Measurements from ENCODE around the gene GREB1. TPM values are rescaled to one million over a fixed set of nuclear protein-coding genes. Genes with fewer than 3 reads are reported as not detected.

GREB1 gene
- total RNA-seq, 1 experiment from 2014 or later = 1.3 TPM

DNA sequence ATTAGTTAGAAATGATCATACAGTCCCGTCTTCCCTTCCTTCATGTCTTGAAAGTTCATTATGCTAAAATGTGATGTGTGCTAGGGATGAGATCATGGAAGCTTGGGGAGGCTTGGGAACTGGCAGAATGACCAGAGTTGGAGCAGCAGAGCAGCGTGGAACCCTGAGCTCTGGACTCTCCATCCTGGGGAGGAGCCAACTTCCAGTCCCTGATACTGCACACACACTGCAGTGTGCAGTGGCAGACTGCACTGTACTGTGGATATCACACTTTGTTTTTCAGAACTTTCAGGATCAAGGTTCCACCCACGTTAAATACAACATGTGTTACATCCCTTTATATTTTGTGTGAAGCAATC is 27.3 kb upstream of the GREB1 start:
- no peak for TF ChIP-seq EZH2 (IDR thresholded peaks at IDR 0.05; ENCODE audit: borderline replicate concordance, low read depth, low read length, poor library complexity, severe bottlenecking)
- TF ChIP-seq, protein P1, sequence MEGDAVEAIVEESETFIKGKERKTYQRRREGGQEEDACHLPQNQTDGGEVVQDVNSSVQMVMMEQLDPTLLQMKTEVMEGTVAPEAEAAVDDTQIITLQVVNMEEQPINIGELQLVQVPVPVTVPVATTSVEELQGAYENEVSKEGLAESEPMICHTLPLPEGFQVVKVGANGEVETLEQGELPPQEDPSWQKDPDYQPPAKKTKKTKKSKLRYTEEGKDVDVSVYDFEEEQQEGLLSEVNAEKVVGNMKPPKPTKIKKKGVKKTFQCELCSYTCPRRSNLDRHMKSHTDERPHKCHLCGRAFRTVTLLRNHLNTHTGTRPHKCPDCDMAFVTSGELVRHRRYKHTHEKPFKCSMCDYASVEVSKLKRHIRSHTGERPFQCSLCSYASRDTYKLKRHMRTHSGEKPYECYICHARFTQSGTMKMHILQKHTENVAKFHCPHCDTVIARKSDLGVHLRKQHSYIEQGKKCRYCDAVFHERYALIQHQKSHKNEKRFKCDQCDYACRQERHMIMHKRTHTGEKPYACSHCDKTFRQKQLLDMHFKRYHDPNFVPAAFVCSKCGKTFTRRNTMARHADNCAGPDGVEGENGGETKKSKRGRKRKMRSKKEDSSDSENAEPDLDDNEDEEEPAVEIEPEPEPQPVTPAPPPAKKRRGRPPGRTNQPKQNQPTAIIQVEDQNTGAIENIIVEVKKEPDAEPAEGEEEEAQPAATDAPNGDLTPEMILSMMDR (conservative IDR thresholded peaks at IDR 0.05; ENCODE audit: low read depth, low read length) = no peak
- H3K36me3 ChIP-seq (ENCODE audit: insufficient read depth, low read length, poor library complexity, severe bottlenecking) = no peaks in the 10 kb centered on the region
- no peak for DNase-seq (ENCODE audit: low spot score)
- intact Hi-C loops (cut with micrococcal nuclease; ENCODE audit: unreplicated experiment) = no loop called here
- BruUV-seq (replicated peaks) = no TSS peak
- H3K4me1 ChIP-seq (ENCODE audit: insufficient read depth, low read length, poor library complexity, severe bottlenecking) = no peaks in the 10 kb centered on the region
- peaks cover 4% of the 10 kb centered on the region for H3K9me3 ChIP-seq (ENCODE audit: low read depth, low read length, poor library complexity, severe bottlenecking)
- H3K27me3 ChIP-seq (replicated peaks; ENCODE audit: insufficient read depth, low read depth, low read length, poor library complexity) = no peaks in the 10 kb centered on the region
- H3K4me3 ChIP-seq (ENCODE audit: low read depth, low read length, poor library complexity, severe bottlenecking) = no peak overlapping the region
- H3K27ac ChIP-seq (ENCODE audit: low read depth, low read length, poor library complexity, severe bottlenecking) = no peak overlapping the region
- POLR2A ChIA-PET (ENCODE audit: low non-redundant PET) = no interaction called here
- CTCF ChIA-PET = no interaction called here

DNA sequence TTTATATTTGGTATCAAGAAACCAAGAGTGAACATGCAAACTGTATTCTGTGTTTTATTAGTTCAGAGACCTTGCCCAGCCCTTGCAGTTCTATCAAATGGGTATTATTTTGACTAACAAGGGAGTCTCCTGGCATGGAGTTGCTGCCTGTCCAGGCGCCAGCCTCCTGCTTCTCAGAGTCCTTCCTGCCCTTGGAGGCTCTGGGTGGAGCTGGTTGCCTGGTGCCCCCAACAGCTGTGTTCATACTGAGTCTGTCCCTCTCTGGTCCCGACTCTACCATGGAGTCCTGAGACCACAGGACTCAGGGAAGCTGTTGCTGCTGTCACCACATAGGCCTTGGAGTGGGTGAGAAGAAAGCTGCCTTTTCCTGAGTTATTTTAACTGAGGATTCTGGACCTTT is 26.3 kb upstream of the GREB1 start:
- CTCF ChIA-PET = no interaction called here
- H3K9me3 ChIP-seq (ENCODE audit: low read depth, low read length, poor library complexity, severe bottlenecking) = peaks cover 4% of the 10 kb centered on the region
- H3K4me1 ChIP-seq (ENCODE audit: insufficient read depth, low read length, poor library complexity, severe bottlenecking) = no peaks in the 10 kb centered on the region
- no TSS peak for BruUV-seq (replicated peaks)
- intact Hi-C loops (cut with micrococcal nuclease; ENCODE audit: unreplicated experiment) = no loop called here
- TF ChIP-seq, protein P1 (conservative IDR thresholded peaks at IDR 0.05; ENCODE audit: low read depth, low read length) = no peak
- no peak for TF ChIP-seq EZH2 (IDR thresholded peaks at IDR 0.05; ENCODE audit: borderline replicate concordance, low read depth, low read length, poor library complexity, severe bottlenecking)
- POLR2A ChIA-PET (ENCODE audit: low non-redundant PET) = no interaction called here
- DNase-seq (ENCODE audit: low spot score) = no peak
- no peak overlapping the region for H3K4me3 ChIP-seq (ENCODE audit: low read depth, low read length, poor library complexity, severe bottlenecking)
- H3K27me3 ChIP-seq (replicated peaks; ENCODE audit: insufficient read depth, low read depth, low read length, poor library complexity) = no peaks in the 10 kb centered on the region
- H3K36me3 ChIP-seq (ENCODE audit: insufficient read depth, low read length, poor library complexity, severe bottlenecking) = no peaks in the 10 kb centered on the region
- H3K27ac ChIP-seq (ENCODE audit: low read depth, low read length, poor library complexity, severe bottlenecking) = no peak overlapping the region

DNA sequence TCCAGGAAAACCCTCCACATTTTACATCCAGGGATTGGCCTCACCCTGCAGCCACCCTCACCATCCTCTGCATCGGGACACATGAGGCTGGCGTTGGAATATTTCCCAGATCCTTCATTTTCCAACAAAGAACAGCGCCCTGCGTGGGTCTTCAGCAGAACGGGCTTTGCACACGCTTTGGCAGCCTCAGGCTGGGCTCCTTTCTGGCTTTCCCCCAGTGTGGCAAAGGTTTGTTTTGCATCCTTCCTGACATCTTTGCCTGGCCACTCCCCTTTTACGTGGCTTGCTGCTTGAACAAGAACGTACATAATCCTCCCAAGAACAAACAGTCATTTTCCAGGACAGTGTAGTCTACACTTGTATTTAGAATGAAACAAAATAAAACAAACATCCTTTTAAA is 25.6 kb upstream of the GREB1 start:
- no peaks in the 10 kb centered on the region for H3K36me3 ChIP-seq (ENCODE audit: insufficient read depth, low read length, poor library complexity, severe bottlenecking)
- H3K27me3 ChIP-seq (replicated peaks; ENCODE audit: insufficient read depth, low read depth, low read length, poor library complexity) = no peaks in the 10 kb centered on the region
- intact Hi-C loops (cut with micrococcal nuclease; ENCODE audit: unreplicated experiment) = no loop called here
- no peaks in the 10 kb centered on the region for H3K4me1 ChIP-seq (ENCODE audit: insufficient read depth, low read length, poor library complexity, severe bottlenecking)
- H3K9me3 ChIP-seq (ENCODE audit: low read depth, low read length, poor library complexity, severe bottlenecking) = peaks cover 4% of the 10 kb centered on the region
- CTCF ChIA-PET = no interaction called here
- POLR2A ChIA-PET (ENCODE audit: low non-redundant PET) = no interaction called here
- H3K27ac ChIP-seq (ENCODE audit: low read depth, low read length, poor library complexity, severe bottlenecking) = no peak overlapping the region
- BruUV-seq (replicated peaks) = no TSS peak
- DNase-seq (ENCODE audit: low spot score) = no peak
- TF ChIP-seq EZH2 (IDR thresholded peaks at IDR 0.05; ENCODE audit: borderline replicate concordance, low read depth, low read length, poor library complexity, severe bottlenecking) = no peak
- TF ChIP-seq, protein P1 (conservative IDR thresholded peaks at IDR 0.05; ENCODE audit: low read depth, low read length) = no peak
- H3K4me3 ChIP-seq (ENCODE audit: low read depth, low read length, poor library complexity, severe bottlenecking) = no peak overlapping the region
